ENCODE results near the gene LSM14A. TPM values are rescaled to one million over a fixed set of nuclear protein-coding genes. Genes with fewer than 3 reads are reported as not detected.

Gene LSM14A
- polyA plus RNA-seq, 1 experiment = 97.0 TPM

DNA sequence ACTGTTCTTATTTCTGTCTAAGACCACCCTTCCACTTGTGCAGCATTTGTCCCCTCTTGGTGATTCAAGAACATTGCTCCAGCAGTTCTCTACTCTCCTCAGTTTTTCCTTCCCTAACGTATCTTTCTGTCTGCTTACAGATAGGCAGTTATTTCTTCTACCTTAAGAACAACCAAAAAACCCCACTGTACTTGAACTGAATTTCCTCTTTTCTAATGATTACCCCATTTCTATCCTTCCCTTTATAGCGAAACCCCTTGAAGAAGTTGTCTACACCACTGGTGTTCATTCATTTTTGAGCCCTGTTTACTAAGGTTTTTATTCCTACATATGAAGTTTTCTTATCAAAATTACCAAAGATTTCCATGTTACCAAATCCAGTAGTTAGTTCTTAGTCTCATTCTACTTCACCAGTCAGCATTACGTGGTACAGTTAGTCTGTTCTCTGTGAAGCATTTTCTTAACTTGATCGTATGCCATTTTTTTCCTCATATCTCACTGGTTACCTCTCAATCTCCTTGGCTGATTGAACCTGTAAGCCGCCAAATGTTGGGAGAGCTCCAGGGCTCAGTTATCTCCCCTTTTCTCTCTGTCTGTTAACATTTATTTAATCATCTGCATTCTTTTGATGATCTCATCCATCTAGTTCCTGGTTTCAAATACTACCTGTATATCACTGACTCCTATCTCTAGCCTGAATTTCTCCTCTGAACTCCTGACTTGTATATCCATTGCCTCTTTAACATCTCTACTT is 9.0 kb downstream of the LSM14A start:
- Histone ChIP-seq H3K27me3 (ENCODE audit: control insufficient read depth, insufficient read depth, low read length) (no peaks in the 10 kb centered on the region), H3K4me3 (ENCODE audit: low read depth, low read length) (no peak overlapping the region), H3K9me3 (ENCODE audit: control insufficient read depth, insufficient read depth, low read length) (no peaks in the 10 kb centered on the region), H3K27ac (ENCODE audit: low read depth, low read length) (no peak overlapping the region)
- ChIA-PET CTCF (interaction anchor here (0.7 kb wide), 1 partner anchor 13 kb away, joined by 3 read pairs; no protein-coding TSS in a partner anchor), POLR2A (no interaction called here)
- no peak for DNase-seq (ENCODE audit: low read depth, low spot score)
- TF ChIP-seq, protein P1, sequence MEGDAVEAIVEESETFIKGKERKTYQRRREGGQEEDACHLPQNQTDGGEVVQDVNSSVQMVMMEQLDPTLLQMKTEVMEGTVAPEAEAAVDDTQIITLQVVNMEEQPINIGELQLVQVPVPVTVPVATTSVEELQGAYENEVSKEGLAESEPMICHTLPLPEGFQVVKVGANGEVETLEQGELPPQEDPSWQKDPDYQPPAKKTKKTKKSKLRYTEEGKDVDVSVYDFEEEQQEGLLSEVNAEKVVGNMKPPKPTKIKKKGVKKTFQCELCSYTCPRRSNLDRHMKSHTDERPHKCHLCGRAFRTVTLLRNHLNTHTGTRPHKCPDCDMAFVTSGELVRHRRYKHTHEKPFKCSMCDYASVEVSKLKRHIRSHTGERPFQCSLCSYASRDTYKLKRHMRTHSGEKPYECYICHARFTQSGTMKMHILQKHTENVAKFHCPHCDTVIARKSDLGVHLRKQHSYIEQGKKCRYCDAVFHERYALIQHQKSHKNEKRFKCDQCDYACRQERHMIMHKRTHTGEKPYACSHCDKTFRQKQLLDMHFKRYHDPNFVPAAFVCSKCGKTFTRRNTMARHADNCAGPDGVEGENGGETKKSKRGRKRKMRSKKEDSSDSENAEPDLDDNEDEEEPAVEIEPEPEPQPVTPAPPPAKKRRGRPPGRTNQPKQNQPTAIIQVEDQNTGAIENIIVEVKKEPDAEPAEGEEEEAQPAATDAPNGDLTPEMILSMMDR (IDR thresholded peaks at IDR 0.05; ENCODE audit: low read depth, low read length) = no peak

DNA sequence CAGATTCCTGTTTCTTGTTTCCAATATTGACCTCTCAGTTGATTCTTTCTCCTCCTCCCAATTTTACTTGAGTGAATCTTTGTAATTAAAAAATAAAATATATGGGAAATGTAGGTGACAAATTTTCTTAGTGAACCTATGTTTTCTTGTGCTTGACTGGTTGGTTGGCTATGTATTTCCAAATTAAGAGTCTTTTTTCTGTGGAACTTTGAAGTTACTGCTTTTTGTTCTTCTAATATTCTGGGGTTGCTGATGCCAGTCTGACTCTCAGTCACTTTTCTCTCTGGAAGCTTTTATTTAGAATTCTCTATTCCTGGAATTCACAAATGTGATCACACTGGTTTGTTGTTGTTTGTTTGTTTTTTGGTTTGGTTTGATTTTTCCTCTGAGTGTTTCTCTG is 9.8 kb downstream of the LSM14A start:
- H3K27me3 ChIP-seq (ENCODE audit: control insufficient read depth, insufficient read depth, low read length) = no peaks in the 10 kb centered on the region
- POLR2A ChIA-PET = no interaction called here
- no peak for DNase-seq (ENCODE audit: low read depth, low spot score)
- CTCF ChIA-PET = interaction anchor here (0.7 to 0.8 kb wide), 2 partner anchors 12 to 164 kb away, joined by 3 read pairs; no protein-coding TSS in a partner anchor
- no peaks in the 10 kb centered on the region for H3K9me3 ChIP-seq (ENCODE audit: control insufficient read depth, insufficient read depth, low read length)
- H3K27ac ChIP-seq (ENCODE audit: low read depth, low read length) = no peak overlapping the region
- TF ChIP-seq, protein P1 (IDR thresholded peaks at IDR 0.05; ENCODE audit: low read depth, low read length) = no peak
- no peak overlapping the region for H3K4me3 ChIP-seq (ENCODE audit: low read depth, low read length)

DNA sequence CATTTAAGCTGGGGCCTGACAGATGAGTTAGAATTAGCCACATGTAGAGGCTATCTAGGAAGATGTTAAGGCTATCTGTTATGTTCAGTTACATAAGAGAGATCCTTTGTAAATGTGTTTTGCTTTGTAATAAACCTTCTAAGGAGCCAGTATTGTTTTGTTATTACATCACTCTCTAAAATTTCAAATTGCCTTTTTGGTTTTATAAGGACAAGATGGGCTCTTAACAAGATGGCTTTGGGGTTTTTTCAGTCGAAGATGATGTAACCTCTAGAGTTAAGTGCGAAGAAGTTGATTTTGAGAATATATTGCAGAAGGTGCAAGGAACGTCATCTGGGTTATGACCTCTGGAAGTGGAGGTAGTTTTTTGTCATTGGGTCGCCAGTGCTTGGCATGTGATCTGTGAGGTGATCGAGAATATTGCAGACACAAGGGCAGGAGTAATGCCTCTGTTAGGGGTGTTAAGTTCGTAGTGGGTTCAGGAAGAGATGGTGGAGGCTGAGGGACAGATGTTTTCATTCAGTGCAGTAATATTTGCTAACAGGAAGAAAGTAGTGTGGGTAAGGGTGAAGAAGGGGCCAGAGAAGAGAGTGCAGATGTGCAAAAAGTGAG is 12.7 kb downstream of the LSM14A start:
- DNase-seq (ENCODE audit: low read depth, low spot score) = no peak
- no peaks in the 10 kb centered on the region for H3K27me3 ChIP-seq (ENCODE audit: control insufficient read depth, insufficient read depth, low read length)
- no peak overlapping the region for H3K4me3 ChIP-seq (ENCODE audit: low read depth, low read length)
- H3K9me3 ChIP-seq (ENCODE audit: control insufficient read depth, insufficient read depth, low read length) = no peaks in the 10 kb centered on the region
- POLR2A ChIA-PET = no interaction called here
- no peak overlapping the region for H3K27ac ChIP-seq (ENCODE audit: low read depth, low read length)
- TF ChIP-seq, protein P1 (IDR thresholded peaks at IDR 0.05; ENCODE audit: low read depth, low read length) = no peak
- CTCF ChIA-PET = interaction anchor here (0.8 kb wide), 1 partner anchor 36 kb away, joined by 3 read pairs; no protein-coding TSS in a partner anchor

DNA sequence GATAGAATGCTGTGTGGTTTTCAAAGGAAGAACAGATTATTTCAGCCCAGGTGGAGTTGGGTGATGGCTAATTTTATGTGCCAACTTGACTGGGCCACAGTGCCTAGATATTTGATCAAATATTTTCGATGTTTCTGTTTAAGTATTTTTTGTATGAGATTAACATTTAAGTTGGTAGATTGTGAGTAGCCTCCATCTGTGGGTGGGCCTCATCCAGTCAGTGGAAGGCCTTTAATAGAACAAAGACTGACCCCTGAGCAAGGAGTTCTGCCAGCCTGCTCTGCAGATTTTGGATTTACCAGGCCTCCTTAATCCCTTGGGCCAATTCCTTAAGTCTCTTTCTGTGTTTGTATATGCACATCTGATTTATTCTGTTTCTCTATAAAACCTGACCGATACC is 13.9 kb downstream of the LSM14A start:
- POLR2A ChIA-PET = no interaction called here
- TF ChIP-seq, protein P1 (IDR thresholded peaks at IDR 0.05; ENCODE audit: low read depth, low read length) = no peak
- DNase-seq (ENCODE audit: low read depth, low spot score) = no peak
- no peaks in the 10 kb centered on the region for H3K27me3 ChIP-seq (ENCODE audit: control insufficient read depth, insufficient read depth, low read length)
- no peaks in the 10 kb centered on the region for H3K9me3 ChIP-seq (ENCODE audit: control insufficient read depth, insufficient read depth, low read length)
- no peak overlapping the region for H3K4me3 ChIP-seq (ENCODE audit: low read depth, low read length)
- CTCF ChIA-PET = interaction anchor here (0.7 to 1.2 kb wide), 2 partner anchors 16 to 35 kb away, joined by 3 to 5 read pairs; no protein-coding TSS in a partner anchor
- H3K27ac ChIP-seq (ENCODE audit: low read depth, low read length) = no peak overlapping the region

DNA sequence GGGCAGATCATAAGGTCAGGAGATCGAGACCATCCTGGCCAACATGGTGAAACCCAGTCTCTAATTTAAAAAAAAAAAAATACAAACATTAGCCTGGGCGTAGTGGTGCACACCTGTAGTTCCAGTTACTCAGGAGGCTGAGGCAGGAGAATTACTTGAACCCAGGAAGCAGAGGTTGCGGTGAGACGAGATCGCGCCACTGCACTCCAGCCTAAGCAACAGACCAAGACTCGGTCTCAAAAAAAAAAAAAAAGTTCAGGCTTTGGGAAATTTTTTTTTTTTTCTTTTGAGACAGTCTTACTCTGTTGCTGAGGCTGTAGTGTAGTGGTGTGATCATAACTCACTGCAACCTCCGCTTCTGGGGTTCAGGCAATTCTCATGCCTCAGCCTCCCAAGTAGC is 14.7 kb downstream of the LSM14A start:
- CTCF ChIA-PET = interaction anchor here (0.5 to 2.2 kb wide), 3 partner anchors 12 to 159 kb away, joined by 3 to 7 read pairs (median 3); no protein-coding TSS in a partner anchor
- POLR2A ChIA-PET = no interaction called here

More for the DNA sequence above, 14.7 kb downstream of the LSM14A start:
- DNase-seq (ENCODE audit: low read depth, low spot score) = no peak
- Histone ChIP-seq H3K9me3 (ENCODE audit: control insufficient read depth, insufficient read depth, low read length) (no peaks in the 10 kb centered on the region), H3K27ac (ENCODE audit: low read depth, low read length) (no peak overlapping the region), H3K4me3 (ENCODE audit: low read depth, low read length) (no peak overlapping the region), H3K27me3 (ENCODE audit: control insufficient read depth, insufficient read depth, low read length) (no peaks in the 10 kb centered on the region)
- TF ChIP-seq, protein P1 (IDR thresholded peaks at IDR 0.05; ENCODE audit: low read depth, low read length) = no peak

Data from AG04450 (cell line).